Vagina (tissue), 2 donors: ENCODE measurements around the gene APBB2.
"Not testable (repeated sequence)": the region's sequence is repeated elsewhere in the genome, so short reads cannot be mapped to it uniquely, and the experiment has no call there.

Experiments
- POLR2AphosphoS5 ChIP-seq, 2 donors: sonication (generic); formaldehyde crosslinking; IDR thresholded peaks; one replicate each; pipeline ENCODE4 v1.9.0; 2017; ENCODE audit warnings: antibody characterized with exemption in 2 of 2, mild to moderate bottlenecking in 2 of 2, low read depth in 1 of 2; ENCODE audit not compliant: insufficient read depth in 1 of 2
- TF ChIP-seq, protein P1 (sequence below), 3 experiments: fragments of 450-650 bp in 2 of 3; fragments of 200-600 bp in 1 of 3; sonication (generic) in 1 of 3; IDR thresholded peaks; one replicate each; pipeline ENCODE4 v1.5.1; 2017 to 2019; ENCODE audit warnings: antibody characterized with exemption in 3 of 3, mild to moderate bottlenecking in 2 of 3, moderate library complexity in 2 of 3

DNA sequence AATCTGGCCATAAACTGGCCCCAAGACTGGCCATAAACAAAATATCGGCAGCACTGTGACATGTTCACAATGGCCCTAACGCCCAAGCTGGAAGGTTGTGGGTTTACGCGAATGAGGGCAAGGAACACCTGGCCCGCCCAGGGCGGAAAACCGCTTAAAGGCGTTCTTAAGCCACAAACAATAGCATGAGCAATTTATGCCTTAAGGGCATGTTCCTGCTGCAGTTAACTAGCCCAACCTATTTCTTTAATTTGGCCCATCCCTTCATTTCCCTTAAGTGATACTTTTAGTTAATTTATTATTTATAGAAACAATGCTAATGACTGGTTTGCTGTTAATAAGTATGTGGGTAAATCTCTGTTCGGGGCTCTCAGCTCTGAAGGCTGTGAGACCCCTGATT, 154.9 kb downstream of the APBB2 start:
- not testable (repeated sequence) for TF ChIP-seq POLR2AphosphoS5 (IDR thresholded peaks at IDR 0.05; ENCODE audit: insufficient read depth in 1 of 2, low read depth in 1 of 2)
- TF ChIP-seq, protein P1, sequence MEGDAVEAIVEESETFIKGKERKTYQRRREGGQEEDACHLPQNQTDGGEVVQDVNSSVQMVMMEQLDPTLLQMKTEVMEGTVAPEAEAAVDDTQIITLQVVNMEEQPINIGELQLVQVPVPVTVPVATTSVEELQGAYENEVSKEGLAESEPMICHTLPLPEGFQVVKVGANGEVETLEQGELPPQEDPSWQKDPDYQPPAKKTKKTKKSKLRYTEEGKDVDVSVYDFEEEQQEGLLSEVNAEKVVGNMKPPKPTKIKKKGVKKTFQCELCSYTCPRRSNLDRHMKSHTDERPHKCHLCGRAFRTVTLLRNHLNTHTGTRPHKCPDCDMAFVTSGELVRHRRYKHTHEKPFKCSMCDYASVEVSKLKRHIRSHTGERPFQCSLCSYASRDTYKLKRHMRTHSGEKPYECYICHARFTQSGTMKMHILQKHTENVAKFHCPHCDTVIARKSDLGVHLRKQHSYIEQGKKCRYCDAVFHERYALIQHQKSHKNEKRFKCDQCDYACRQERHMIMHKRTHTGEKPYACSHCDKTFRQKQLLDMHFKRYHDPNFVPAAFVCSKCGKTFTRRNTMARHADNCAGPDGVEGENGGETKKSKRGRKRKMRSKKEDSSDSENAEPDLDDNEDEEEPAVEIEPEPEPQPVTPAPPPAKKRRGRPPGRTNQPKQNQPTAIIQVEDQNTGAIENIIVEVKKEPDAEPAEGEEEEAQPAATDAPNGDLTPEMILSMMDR (IDR thresholded peaks at IDR 0.05) = not testable (repeated sequence)
